Measurements from ENCODE around the gene SH3BP1.

Gene SH3BP1

GRCh38 chr22:37625737-37626136 is 13.7 kb upstream of the SH3BP1 start:
- H3K4me3 ChIP-seq (ENCODE audit: low read length): no peak overlapping the region
- TF ChIP-seq CTCF (IDR thresholded peaks at IDR 0.05; ENCODE audit: low read depth, low read length, poor library complexity, severe bottlenecking): no peak
- TF ChIP-seq EZH2phosphoT487 (IDR thresholded peaks at IDR 0.05; ENCODE audit: borderline replicate concordance, low read length): no peak
- no peak overlapping the region for H3K27ac ChIP-seq (ENCODE audit: low read depth, low read length)
- no peaks in the 10 kb centered on the region for H3K9me3 ChIP-seq (ENCODE audit: control insufficient read depth, insufficient read depth, low read length)
- no peaks in the 10 kb centered on the region for H3K79me2 ChIP-seq (ENCODE audit: control insufficient read depth, low read length)
- H3K4me1 ChIP-seq (ENCODE audit: control insufficient read depth, low read length): peaks cover 39% of the 10 kb centered on the region
- peaks cover 82% of the 10 kb centered on the region for H3K36me3 ChIP-seq (ENCODE audit: control insufficient read depth, low read length)
- no peaks in the 10 kb centered on the region for H4K20me1 ChIP-seq (ENCODE audit: control insufficient read depth, insufficient read depth, low read depth, low read length)
- no peaks in the 10 kb centered on the region for H3K27me3 ChIP-seq (ENCODE audit: control insufficient read depth, low read length)
- H3K9me2 ChIP-seq (replicated peaks; ENCODE audit: control insufficient read depth, low read length): no peaks in the 10 kb centered on the region
- H3F3A ChIP-seq (ENCODE audit: control insufficient read depth, insufficient read depth): 0 out of 2 replicates have a peak, but pooled peaks cover 6% of the 10 kb centered on the region
- H3K4me2 ChIP-seq (ENCODE audit: low read length): no peak overlapping the region

- H3K9me2 ChIP-seq (replicated peaks; ENCODE audit: control insufficient read depth, low read length): no peaks in the 10 kb centered on the region
- no peak overlapping the region for H3K4me3 ChIP-seq (ENCODE audit: low read length)
- peaks cover 82% of the 10 kb centered on the region for H3K36me3 ChIP-seq (ENCODE audit: control insufficient read depth, low read length)
- TF ChIP-seq EZH2phosphoT487 (IDR thresholded peaks at IDR 0.05; ENCODE audit: borderline replicate concordance, low read length) (no peak), CTCF (IDR thresholded peaks at IDR 0.05; ENCODE audit: low read depth, low read length, poor library complexity, severe bottlenecking) (no peak)
- H3K27ac ChIP-seq (ENCODE audit: low read depth, low read length): 0 out of 2 replicates have a peak overlapping the region, but pooled peaks have one; percentile 7
- no peaks in the 10 kb centered on the region for H4K20me1 ChIP-seq (ENCODE audit: control insufficient read depth, insufficient read depth, low read depth, low read length)
- H3K27me3 ChIP-seq (ENCODE audit: control insufficient read depth, low read length): no peaks in the 10 kb centered on the region
- 0 out of 2 replicates have a peak, but pooled peaks cover 6% of the 10 kb centered on the region for H3F3A ChIP-seq (ENCODE audit: control insufficient read depth, insufficient read depth)
- H3K4me2 ChIP-seq (ENCODE audit: low read length): peak overlapping the region; percentile 61; the same call in 1 of the 2 replicates
- peaks cover 39% of the 10 kb centered on the region for H3K4me1 ChIP-seq (ENCODE audit: control insufficient read depth, low read length)
- no peaks in the 10 kb centered on the region for H3K9me3 ChIP-seq (ENCODE audit: control insufficient read depth, insufficient read depth, low read length)
- H3K79me2 ChIP-seq (ENCODE audit: control insufficient read depth, low read length): no peaks in the 10 kb centered on the region
Measured at GRCh38 chr22:37626144-37626543, 13.3 kb upstream of the SH3BP1 start.

GRCh38 chr22:37626556-37627075 is 12.9 kb upstream of the SH3BP1 start:
- Histone ChIP-seq H3K27ac (ENCODE audit: low read depth, low read length) (peak overlapping the region; percentile 66), H3K4me2 (ENCODE audit: low read length) (peak overlapping the region; percentile 61), H3K4me3 (ENCODE audit: low read length) (peak overlapping the region; percentile 43; the same call in 1 of the 2 replicates), H3K9me2 (replicated peaks; ENCODE audit: control insufficient read depth, low read length) (no peaks in the 10 kb centered on the region), H3K9me3 (ENCODE audit: control insufficient read depth, insufficient read depth, low read length) (no peaks in the 10 kb centered on the region), H4K20me1 (ENCODE audit: control insufficient read depth, insufficient read depth, low read depth, low read length) (no peaks in the 10 kb centered on the region), H3K4me1 (ENCODE audit: control insufficient read depth, low read length) (peaks cover 39% of the 10 kb centered on the region), H3K36me3 (ENCODE audit: control insufficient read depth, low read length) (peaks cover 82% of the 10 kb centered on the region), H3K79me2 (ENCODE audit: control insufficient read depth, low read length) (no peaks in the 10 kb centered on the region), H3K27me3 (ENCODE audit: control insufficient read depth, low read length) (no peaks in the 10 kb centered on the region), H3F3A (ENCODE audit: control insufficient read depth, insufficient read depth) (0 out of 2 replicates have a peak, but pooled peaks cover 6% of the 10 kb centered on the region)
- TF ChIP-seq EZH2phosphoT487 (IDR thresholded peaks at IDR 0.05; ENCODE audit: borderline replicate concordance, low read length): no peak
- TF ChIP-seq CTCF (IDR thresholded peaks at IDR 0.05; ENCODE audit: low read depth, low read length, poor library complexity, severe bottlenecking): no peak
